Hematopoietic multipotent progenitor cell treated with erythropoietin and hydrocortisone succinate and interleukin-3 and kit ligand, for 15 days (in vitro differentiated cells): ENCODE results near the gene SAMD13.

ENCODE experiments used
- DNase-seq: peaks from one replicate; pipeline ENCODE4 v3.0.0-alpha.2; 2015; ENCODE audit warnings: low spot score

SAMD13 gene, protein sequence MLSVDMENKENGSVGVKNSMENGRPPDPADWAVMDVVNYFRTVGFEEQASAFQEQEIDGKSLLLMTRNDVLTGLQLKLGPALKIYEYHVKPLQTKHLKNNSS

DNA sequence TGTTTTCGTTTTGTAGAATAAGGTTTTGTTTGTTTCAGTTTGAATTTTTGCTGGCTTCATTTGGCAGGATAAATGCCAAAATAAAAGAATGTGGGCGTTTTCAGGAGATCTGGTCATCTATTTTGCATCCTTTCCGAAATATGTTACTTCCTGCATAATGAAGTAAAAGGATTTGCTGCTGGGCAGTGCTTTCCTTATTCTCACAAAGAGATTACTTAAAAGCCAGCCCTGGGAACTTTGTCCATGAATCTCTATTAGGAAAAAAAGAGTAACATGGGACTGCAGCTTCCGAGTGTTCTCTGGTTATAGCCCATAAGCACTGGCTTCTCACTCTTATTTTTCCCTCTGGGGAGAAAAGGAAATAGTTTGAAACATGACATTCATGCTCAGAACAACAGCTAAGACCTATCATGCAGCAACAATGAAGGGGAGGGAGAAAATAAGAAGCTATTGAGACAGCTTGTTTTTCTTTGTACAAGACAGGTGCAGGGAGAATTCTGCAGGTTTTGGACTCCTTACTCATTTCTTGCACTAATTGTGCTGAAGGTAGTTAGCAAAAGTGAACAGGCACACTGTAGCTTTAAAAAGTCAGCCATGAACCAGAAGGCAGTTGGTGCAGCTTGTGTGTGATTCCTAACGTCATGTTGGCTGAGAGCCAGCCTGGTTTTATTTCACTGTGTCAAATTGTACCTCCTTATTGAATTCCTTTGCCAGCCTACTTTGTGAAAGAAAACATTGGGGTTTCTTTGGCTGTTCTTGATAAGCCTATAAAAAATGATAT, at the start of gene SAMD13:
SAMD13 (plus strand) TSS at position 705 of the 781 bp plus-strand sequence. CDS start 1,527 bp downstream, outside the sequence.
- DNase-seq = peak; percentile 62

DNA sequence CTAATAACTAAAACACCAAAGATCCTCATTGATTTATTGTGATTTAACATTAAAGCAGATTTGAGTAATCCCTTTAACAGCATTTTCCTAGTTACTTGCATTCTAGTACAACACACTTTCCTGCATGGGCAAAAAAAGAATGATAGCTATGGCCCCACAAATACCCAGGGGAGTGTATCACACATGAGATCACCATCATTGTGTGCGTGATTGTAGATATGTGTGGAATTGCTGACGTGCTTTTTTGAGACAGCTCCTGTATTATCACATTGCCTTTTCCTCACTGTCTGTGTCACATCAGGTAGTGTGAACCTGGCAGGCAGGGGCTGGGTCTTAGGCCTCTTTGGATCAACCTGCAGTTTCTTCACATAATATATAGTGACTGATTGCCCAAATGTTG, 48.5 kb upstream of the SAMD13 start:
- no peak for DNase-seq

DNA sequence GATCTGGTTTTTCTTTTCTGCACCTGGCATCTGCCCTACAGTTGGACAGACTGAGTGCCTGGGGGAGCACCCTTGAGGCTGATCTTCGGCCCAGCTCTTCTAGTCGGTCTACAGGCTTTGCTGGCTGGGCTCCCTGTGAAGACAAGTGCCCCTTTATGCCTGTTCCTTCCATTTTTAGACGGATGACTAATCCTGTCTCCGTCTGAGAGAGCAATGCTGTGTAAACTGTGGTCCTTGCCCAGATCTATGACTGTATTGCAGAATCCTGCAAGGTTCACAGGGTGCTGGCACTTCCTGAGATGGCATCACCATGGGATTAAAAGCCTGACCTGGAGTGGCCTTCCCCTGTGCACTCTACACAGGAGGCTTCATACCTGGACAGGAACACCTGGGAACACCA, 47.6 kb upstream of the SAMD13 start:
- DNase-seq = no peak

DNA sequence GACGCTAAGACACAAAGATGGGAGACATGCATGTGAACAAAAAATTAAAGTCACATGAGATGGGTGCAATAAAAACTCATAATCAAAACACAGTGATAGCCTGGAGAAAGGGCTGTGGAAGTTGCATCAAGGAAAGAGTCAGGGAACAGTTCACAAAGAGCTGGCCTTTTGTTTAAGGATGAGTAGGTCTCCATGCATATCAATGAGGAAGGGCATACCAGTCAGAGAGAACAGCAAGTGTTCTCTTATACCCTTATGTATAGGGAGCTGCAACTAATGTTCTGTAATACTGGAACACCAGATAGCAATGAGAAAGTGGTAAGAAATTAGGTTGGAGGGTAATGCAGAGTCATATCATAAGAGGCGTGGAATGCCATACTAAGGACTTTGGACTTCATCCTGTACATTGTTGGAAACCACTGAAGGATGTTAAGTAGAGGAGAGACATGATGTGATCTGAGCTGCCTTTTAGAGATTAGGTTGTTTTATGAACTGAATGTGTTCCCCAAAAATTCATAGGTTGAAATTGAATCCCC, 46.7 kb upstream of the SAMD13 start:
- no peak for DNase-seq

DNA sequence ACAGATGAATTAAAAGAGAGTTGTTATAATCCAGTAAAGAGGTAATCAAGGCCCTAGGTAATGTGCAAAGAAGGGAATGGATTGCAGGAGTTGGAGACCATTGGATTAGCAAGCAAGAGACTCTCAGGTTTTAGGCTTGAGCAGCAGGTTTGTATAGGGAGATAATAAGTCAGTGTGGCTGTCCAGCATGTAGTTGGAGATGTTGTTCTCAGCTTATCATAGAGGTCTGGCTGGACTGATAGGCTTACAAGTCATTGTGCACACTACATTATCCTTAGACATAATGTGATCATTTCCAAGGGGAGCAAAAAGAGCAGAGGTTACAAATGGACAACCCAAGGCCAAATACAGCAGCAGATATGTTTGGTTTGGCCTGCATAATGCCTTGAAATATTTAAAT, 45.9 kb upstream of the SAMD13 start:
- no peak for DNase-seq

DNA sequence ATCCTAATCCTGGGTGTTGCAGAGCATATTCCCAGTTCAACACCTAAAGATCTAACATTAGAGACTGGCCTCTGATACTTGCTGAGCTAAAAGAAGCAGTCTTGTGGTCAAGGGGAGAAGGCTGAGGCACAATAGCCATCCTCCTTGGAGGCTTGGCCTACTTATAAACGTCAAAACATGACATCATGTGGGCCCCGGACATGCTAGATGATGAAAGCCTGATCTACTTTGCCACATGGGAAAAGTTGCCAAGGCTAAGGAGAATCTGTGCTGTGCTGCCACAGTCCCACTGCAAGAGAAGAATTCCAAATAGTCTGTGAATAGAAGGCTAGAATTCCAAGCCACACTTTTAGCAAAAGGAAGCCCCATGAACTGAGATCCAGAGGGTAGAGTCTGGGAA, 43.9 kb upstream of the SAMD13 start:
- DNase-seq = no peak

DNA sequence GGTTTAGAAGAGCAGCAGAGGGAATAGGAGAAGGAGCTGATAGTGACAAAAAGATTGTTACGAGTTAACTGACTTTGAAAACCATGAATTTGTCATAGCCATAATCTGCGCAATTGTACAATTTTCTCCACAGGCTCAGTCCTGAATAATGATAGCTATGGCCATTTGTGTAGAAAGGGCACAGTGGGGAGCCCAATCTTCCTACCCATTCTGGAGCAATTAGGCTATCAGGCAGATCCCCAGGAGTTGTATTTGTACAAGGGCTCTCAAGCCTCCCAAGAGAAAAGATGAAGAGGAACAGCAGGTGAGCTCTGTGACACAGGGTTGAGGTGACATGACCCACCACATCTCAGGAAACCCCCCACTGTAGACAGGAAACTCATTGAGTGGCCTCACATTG, 42.1 kb upstream of the SAMD13 start:
- no peak for DNase-seq

DNA sequence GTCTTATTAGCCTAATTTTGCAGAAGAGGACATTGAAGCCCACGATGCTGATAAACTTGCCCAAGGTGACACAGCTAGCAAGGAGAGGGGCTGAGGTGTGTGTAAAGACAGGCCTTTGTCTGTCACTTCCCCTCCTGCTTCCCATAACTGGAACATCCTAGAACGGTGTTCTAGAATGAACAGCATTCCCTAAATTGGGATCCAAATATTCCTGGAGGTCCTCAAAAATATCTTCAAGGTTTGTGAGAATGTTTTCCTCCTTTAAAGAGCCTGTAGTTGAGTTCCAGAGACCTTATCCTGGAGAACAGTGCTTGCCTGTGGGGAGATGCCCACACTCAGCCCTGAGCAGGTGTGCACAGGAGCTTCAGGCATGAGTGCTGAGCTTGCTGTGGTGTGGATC, 41.5 kb upstream of the SAMD13 start:
- DNase-seq = no peak

DNA sequence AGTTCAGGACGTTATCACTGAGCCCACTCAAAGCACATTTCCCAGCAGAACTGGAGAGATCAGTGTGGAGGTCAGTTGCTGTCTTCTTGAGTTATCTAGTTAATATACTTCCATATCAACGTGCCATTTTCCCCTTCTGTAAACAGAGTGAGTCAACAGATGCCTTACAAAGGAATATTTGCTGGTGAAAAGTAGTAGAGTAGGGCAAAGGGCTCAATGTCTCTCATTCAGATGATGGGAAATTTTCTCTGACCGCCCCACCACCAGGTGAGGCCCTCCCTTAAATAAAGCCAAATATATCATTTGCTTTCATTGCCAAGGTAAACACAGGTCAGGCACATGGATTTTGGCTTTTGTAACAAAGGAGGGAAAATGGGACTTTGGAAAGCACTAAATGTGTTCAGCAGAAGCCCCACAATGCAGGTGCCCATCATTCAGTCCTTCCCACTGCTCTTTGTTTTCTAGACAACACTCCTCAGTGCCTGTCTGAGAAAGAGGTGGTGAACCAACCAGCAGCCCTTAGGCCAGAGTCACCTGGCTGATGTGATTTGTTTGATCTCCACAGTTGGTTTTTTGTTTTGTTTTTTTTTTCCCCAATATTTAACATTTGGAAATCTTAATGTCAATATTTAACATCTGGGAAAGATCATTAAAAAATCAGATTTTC, 40.5 kb upstream of the SAMD13 start:
- no peak for DNase-seq

DNA sequence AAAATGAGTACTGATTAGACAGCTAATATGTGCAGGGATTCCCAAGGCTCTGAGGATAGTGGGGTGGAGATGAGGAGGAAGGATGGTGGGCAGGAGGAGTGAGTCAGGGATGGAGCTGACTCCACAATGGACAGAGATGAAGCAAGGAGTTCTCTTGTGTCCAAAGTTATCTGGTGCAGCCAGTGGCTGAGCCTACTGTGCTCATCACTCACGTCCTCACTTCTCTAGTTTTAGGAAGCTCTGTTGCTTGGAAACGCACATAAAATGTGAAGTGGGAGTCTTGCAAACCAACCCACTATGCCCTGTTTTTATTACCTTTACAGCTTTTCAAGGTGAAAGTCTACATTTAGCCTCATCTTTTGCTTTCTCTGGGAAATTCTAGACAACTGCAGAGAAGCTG, 36.5 kb upstream of the SAMD13 start:
- no peak for DNase-seq

DNA sequence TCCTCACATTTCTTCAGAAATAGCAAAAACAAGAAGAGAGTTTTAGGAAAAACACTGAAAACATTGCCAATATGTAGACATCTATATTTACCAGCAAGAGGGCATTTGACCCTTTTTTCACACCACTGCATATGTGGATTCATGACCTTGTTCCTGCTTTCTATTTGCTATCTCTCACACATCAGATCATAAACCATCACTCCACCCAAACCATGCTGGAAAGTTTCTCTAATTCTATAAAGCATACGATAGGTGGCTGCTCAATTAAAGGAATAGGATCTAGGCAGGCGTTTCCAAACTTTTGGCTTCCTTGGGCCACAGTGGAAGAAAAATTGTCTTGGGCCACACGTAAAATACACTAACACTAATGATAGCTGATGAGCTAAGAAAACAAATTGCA, 35.6 kb upstream of the SAMD13 start:
- DNase-seq = no peak

DNA sequence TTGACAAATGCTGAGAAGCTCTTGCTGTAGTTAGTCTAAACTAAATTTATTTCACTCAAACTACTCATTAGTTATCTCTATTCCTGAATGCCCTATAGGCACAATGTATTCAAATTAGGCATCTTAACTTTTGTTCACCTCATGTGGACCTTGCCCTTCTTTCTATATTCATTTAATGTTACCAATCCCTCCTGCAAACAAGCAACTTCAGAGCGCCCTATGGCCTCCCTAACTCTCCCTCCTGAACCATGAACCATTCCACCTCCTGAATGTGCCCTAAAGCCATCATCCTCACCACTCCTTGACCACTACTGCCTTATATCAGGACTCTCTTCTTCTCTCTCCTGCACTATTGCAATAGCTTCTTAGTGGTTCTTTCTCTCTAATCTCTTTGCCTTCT, 34.8 kb upstream of the SAMD13 start:
- DNase-seq = no peak

DNA sequence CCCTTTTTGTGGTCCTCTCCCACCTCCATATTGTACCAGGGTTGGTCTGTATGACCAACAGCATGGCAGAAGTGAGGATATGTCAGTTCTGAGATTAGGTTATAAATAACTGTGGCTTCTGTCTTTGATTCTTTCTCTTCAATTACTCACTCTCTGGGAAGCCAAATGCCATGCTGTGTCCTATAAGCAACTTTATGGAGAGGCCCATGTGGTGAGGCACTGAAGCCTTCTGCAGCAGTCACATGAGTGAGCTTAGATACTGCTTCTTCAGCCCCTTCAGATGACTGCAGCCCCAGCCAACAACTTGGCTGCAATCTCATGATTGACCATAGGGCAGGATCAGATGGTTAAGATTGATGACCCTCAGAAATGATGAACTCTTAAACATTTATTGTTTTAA, 34.0 kb upstream of the SAMD13 start:
- DNase-seq = no peak

DNA sequence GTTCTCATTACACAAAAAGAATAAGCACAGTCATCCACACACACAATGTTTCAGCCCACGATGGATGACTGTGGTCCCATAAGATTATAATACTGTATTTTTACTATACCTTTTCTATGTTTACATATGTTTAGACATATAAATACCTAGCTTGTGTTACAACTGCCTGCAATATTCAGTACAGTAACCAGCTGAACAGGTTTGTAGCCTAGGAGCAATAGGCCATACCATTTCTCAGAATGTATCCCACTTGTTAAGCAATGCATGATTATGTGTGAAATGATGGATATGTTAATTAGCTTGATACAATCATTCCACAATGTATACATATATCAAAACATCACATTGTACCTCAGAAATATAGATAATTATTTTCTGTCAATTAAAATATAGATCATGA, 33.2 kb upstream of the SAMD13 start:
- no peak for DNase-seq

DNA sequence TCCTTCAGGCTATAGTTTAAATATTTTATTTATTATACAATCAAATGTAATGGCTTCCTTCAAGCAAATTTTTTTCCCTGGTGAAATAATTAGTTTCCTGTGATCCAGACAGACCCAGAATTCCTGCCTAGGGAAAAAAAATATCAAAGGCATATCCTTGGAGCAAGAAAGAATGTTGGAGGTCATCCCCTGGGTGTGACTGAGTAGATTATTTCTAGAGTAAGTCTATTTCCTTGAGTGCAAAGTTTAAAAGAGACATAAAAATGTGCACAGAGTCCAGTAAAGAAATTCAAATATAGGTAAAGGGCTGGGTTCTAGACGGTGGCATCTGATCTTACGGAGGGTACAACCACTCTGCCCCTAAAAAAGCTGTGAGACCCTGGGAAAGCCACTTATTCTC, 32.2 kb upstream of the SAMD13 start:
- no peak for DNase-seq

DNA sequence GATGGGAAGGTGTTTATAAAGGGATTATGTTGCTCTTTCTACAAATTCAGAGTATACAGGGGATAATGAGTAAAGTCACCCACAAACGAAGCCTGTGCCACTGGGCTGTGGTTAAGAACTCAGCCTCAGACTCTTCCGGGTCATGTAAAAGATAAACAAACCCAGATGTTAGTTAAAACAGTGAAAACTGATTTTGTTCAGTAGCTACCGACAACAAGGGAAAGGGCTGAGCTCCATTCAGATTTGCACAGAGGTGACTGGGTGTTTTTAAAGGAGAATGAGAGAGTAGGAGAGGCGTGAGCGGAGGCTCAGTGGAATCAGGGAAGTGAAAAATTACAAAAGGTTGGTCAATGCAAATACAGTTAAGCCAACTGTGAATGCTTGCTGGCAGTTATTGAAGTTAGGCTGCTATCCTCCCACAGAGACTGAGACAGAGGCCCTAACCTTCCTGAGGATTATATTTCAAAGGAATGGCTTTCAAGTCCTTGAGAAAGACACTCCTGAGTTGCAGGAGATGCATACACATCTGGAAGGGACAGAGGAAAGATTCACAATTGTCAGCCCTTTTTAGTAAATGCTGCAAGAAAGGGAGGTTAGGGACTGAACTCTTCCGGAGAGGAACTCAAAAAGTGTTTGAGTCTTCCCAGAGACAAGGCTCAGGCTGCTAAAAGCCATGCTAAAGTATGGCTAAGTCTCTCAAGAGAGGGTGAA, 29.9 kb upstream of the SAMD13 start:
- no peak for DNase-seq

DNA sequence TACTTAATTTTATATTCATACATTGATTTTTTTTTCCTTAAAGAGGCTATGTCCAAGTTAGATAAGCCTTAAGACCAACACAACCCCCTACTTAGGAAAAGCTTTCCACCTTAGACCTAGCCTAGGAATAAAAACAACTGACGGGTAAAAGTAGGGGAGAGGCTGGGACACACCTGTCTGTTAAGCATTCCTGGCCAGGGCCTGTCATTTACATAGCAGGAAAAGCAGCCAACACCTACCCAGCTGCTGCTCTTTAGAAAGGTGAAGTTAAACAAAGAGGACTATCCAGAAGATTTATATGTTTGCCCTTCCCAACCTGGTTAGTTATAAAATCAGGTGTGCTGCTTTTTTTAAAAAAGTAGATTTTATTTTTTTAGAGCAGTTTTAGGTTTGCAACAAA, 29.1 kb upstream of the SAMD13 start:
- no peak for DNase-seq

DNA sequence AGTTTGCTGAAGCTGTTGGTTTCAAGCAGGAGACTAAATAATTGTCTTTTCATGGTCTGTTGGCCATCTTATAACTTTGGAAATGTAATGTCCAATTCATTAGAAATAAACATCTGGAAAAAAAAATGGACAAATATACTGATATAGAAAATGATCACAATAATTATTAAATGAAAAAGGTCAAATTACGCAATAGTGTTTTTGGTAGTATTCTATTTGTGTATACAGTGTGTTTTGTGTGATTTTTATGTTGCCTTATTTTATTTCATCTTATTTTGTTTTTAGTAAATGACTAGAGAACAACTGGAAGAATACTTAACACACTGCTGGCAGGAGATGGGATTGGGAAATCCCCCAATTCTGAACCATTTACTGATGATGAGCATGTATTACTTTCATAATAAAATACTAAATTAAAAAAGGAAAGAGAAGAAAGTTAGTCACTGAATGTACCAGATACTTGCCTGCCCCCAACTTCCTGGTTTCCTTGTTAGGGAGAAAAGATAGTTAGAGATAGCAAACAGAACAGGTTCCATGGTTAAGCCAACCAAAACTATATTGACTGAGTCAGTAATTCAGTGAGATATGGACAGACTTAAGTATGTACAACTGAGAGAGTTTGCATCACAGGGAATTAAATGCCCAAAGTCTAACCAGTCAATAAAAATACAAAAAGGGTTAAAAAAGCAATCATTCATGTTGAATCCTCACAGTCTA, 24.0 kb upstream of the SAMD13 start:
- DNase-seq = no peak

DNA sequence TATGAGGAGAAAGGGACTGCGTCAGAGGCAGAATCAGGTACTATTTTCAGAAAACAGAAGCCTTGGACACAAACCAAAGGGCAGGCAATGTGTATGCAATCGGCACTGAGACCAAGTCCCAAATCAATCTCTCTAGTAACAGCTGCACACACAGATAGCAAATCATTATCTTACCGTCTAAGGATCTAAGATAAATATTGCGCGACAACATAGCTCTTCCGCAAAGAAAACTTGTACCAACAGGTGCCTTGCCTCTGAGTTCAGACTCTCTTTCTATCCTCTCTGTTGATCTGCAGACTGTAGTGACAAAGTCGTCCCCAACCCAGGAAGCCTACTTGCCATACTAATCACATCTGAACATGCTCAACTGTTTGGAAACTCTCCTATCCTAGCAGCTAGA, 22.6 kb upstream of the SAMD13 start:
- no peak for DNase-seq

DNA sequence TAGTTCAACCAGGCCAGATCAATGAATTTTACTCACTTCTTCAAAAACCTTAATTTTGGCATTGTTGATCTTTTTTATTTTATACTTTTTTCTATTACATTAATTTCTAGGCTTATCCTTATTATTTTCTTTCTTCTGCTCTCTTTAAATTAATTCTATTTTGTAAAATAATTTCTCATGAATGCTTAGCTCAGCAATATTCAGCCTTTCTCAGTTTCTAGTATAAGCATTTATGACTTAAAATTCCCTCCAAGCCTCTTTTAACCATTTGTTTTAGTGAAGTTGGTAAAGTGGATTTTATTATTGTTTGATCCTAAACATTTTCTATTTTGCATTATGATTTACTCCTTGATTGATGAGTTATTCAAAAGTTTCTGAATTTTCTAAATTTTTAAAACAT, 20.6 kb upstream of the SAMD13 start:
- no peak for DNase-seq

DNA sequence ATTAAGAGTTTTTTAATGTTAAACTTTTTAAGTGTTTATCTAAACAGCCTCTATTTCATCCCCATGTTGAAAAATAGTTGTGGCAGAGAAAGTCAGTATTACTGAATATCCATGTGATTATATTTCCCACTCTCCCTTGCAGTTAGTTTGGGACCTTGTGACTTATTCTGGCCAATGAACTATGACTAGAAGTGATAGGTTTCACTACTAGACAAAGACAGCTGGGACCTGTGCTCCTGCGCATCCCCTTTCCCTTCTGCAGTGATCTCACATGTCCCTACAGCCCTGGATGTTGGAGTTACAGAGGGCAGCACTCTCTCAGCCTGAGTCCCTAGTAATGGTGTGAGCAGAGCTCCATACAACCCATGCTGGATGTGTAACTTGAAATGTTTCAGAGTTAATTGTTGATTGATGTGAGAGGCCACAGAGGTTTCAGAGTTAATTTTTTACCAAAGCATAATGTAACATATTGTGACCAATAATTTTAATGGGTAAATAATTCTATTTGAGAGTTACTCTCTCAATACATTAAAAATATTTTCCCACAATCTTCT, 18.7 kb upstream of the SAMD13 start:
- no peak for DNase-seq

DNA sequence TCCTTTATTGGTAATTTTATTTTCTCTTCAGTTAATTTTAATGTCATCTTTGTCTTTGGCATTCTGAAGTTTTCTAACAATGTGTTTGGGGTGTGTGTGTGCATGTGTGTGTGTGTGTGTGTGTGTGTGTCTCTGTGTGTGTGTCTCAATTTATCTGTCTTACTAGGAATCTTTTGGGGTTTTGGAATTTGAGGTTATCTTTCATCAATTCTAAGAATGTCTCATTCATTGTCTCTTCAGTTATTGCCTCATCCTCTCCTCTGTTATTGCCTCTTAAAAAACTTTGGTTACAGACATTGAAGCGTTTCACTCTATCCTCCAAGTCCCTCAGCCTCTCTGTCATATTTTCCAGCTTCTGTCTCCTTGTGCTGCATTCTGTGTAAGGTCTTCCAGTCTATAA, 18.1 kb upstream of the SAMD13 start:
- DNase-seq = no peak
